ENCODE measurements around the gene CLEC4D. TPM values are rescaled to one million over a fixed set of nuclear protein-coding genes. Genes with fewer than 3 reads are reported as not detected.

Gene CLEC4D
- total RNA-seq, 1 donor from 2014 or later = 0.31 TPM

- no peaks in the 10 kb centered on the region for H3K9me3 Mint-ChIP-seq (ENCODE audit: unreplicated experiment)
- H3K27me3 Mint-ChIP-seq (ENCODE audit: unreplicated experiment) = no peaks in the 10 kb centered on the region
- no peaks in the 10 kb centered on the region for H3K4me1 Mint-ChIP-seq (ENCODE audit: unreplicated experiment)
- DNase-seq (ENCODE audit: low spot score) = no peak
- H3K27ac Mint-ChIP-seq (ENCODE audit: unreplicated experiment) = no peak overlapping the region
- no peaks in the 10 kb centered on the region for H3K36me3 Mint-ChIP-seq (ENCODE audit: low read depth, unreplicated experiment)
- no peak for TF ChIP-seq CTCF (IDR thresholded peaks at IDR 0.05; ENCODE audit: unreplicated experiment)
- no peak overlapping the region for H3K4me3 Mint-ChIP-seq (ENCODE audit: unreplicated experiment)
Measured at GRCh38 chr12:8554451-8555195, 41.3 kb downstream of the CLEC4D start.

GRCh38 chr12:8556531-8557097 is 43.3 kb downstream of the CLEC4D start:
- Mint-ChIP-seq H3K4me3 (ENCODE audit: unreplicated experiment) (no peak overlapping the region), H3K27ac (ENCODE audit: unreplicated experiment) (no peak overlapping the region), H3K9me3 (ENCODE audit: unreplicated experiment) (no peaks in the 10 kb centered on the region), H3K4me1 (ENCODE audit: unreplicated experiment) (no peaks in the 10 kb centered on the region), H3K27me3 (ENCODE audit: unreplicated experiment) (no peaks in the 10 kb centered on the region), H3K36me3 (ENCODE audit: low read depth, unreplicated experiment) (peaks cover 6% of the 10 kb centered on the region)
- TF ChIP-seq CTCF (IDR thresholded peaks at IDR 0.05; ENCODE audit: unreplicated experiment) = no peak
- DNase-seq (ENCODE audit: low spot score) = no peak

- peaks cover 6% of the 10 kb centered on the region for H3K36me3 Mint-ChIP-seq (ENCODE audit: low read depth, unreplicated experiment)
- no peak overlapping the region for H3K27ac Mint-ChIP-seq (ENCODE audit: unreplicated experiment)
- H3K27me3 Mint-ChIP-seq (ENCODE audit: unreplicated experiment) = no peaks in the 10 kb centered on the region
- no peak for TF ChIP-seq CTCF (IDR thresholded peaks at IDR 0.05; ENCODE audit: unreplicated experiment)
- no peaks in the 10 kb centered on the region for H3K9me3 Mint-ChIP-seq (ENCODE audit: unreplicated experiment)
- DNase-seq (ENCODE audit: low spot score) = no peak
- no peaks in the 10 kb centered on the region for H3K4me1 Mint-ChIP-seq (ENCODE audit: unreplicated experiment)
- no peak overlapping the region for H3K4me3 Mint-ChIP-seq (ENCODE audit: unreplicated experiment)
Measured at GRCh38 chr12:8559676-8560075, 46.4 kb downstream of the CLEC4D start.

GRCh38 chr12:8561011-8561410 is 47.7 kb downstream of the CLEC4D start:
- Mint-ChIP-seq H3K36me3 (ENCODE audit: low read depth, unreplicated experiment) (peaks cover 6% of the 10 kb centered on the region), H3K27ac (ENCODE audit: unreplicated experiment) (no peak overlapping the region), H3K4me3 (ENCODE audit: unreplicated experiment) (no peak overlapping the region), H3K27me3 (ENCODE audit: unreplicated experiment) (no peaks in the 10 kb centered on the region), H3K9me3 (ENCODE audit: unreplicated experiment) (no peaks in the 10 kb centered on the region), H3K4me1 (ENCODE audit: unreplicated experiment) (peaks cover under 1% of the 10 kb centered on the region)
- no peak for TF ChIP-seq CTCF (IDR thresholded peaks at IDR 0.05; ENCODE audit: unreplicated experiment)
- DNase-seq (ENCODE audit: low spot score) = no peak

GRCh38 chr12:8562310-8562709 is 49.0 kb downstream of the CLEC4D start:
- Mint-ChIP-seq H3K4me3 (ENCODE audit: unreplicated experiment) (no peak overlapping the region), H3K9me3 (ENCODE audit: unreplicated experiment) (peaks cover 6% of the 10 kb centered on the region), H3K27ac (ENCODE audit: unreplicated experiment) (no peak overlapping the region), H3K36me3 (ENCODE audit: low read depth, unreplicated experiment) (peaks cover 12% of the 10 kb centered on the region), H3K27me3 (ENCODE audit: unreplicated experiment) (no peaks in the 10 kb centered on the region), H3K4me1 (ENCODE audit: unreplicated experiment) (peaks cover 2% of the 10 kb centered on the region)
- no peak for DNase-seq (ENCODE audit: low spot score)
- TF ChIP-seq CTCF (IDR thresholded peaks at IDR 0.05; ENCODE audit: unreplicated experiment) = no peak
